ENCODE measurements around the gene GIT2.
A peak's percentile ranks its signal among the peaks of the same experiment; 100 is the strongest.
"Not testable (repeated sequence)": the region's sequence is repeated elsewhere in the genome, so short reads cannot be mapped to it uniquely, and the experiment has no call there.

GIT2 gene

DNA sequence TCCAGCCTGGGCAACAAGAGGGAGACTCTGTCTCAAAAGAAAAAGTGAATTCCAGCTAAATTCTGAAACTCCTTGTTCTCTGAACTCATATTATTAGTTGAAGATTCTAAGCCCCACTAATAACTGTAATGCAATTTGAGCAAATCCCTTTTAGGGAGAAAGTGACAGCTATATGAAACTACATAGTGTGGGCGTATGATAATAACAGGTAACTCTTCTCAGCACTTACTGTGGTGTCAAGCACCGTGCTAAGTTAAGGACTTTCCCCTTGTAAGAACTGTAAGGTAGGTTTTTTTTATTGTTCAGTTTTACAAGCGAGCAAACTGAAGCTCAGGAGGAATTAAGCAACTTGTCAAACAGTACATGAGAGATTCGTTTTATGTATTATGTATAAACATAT, 8.4 kb upstream of the GIT2 start:
- no peak for DNase-seq

GRCh38 chr12:110002676-110003515, 6.7 kb upstream of the GIT2 start:
- DNase-seq: no peak

GRCh38 chr12:110001596-110001995, 5.4 kb upstream of the GIT2 start:
- no peak for DNase-seq

DNA sequence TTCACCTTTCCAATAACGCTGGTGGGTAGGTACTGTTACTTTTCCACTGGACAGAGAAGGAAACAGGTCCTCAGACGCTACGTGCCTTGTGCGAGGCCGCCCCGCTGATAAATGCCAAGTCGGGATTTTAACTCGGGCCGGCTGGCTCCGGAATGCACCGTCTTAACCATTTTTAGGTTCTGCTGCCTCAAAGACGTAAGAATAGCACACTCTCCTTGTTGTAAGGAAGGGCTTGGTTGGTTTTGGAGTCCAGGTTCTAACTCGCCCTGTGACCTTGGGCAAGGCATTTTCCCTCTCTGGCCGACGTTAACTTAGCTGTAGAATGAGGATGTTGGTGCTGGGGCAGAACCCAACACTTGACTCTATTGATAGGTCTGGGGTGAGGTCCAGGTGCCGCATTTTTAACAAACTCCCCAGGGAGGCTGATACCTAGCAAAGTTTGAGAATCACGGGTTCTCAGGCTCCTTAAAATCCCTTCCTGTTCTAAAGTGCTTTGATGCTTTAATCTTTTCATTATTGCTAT, 3.9 kb upstream of the GIT2 start:
- DNase-seq: peak in 1 of 2 donors; percentile 26

DNA sequence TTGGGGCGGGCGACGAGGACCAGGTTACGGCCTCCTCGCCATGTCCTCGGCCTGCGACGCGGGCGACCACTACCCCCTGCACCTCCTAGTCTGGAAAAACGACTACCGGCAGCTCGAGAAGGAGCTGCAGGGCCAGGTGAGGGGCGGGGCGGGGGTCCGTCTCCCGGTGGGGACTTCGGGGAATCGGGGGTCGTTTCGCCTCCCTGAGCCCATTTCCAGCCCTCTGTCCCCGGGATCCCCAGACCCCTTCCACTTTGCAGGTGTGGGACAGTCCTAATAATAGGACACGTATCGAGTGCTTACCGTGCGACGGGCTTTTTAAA, 3.4 kb upstream of the GIT2 start:
- DNase-seq: no peak

GRCh38 chr12:109998904-109999648, 2.9 kb upstream of the GIT2 start, which contains the start of gene ANKRD13A:
Gene ANKRD13A (plus strand): TSS chr12:109999430. CDS start chr12:109999689, 259 bp downstream.
- peak; percentile 89 to 92 for DNase-seq

- DNase-seq: no peak
Observed at GRCh38 chr12:109998241-109998903, 2.2 kb upstream of the GIT2 start.

DNA sequence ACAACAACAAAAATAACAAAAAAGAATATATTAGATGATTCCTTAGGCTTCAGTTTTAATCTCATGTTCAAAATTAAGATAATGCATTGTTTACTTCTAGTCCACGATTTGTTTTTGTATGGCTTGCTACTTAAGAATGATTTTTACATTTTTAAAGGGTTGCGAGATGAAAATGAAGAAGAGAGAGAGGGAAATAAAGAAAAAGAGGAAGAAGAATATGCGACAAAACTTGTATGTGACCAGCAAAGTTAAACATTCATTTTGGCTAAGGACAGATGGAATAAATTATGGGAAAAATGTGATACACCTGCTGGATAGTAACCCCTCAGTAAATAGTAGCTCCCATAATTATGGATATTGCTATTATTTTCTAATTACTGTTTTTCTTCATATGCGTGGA, 1.2 kb upstream of the GIT2 start:
- no peak for DNase-seq

DNA sequence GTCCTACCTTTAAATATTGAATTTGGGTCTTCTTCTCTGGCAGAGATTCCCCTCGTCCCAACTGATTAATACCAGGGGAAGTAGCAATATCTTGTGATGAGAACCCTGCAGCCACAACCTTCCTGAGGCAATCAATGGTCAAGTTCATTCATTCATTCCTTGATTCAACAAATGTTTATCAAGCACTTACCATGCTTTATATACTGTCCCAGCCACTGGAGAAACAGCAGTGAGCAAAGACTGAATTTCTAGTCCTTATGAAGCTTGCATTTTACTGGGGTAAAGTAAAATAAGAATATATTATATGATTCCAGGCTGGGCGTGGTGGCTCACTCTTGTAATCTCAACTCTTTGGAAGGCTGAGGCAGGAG, 300 bp upstream of the GIT2 start:
- DNase-seq: no peak

DNA sequence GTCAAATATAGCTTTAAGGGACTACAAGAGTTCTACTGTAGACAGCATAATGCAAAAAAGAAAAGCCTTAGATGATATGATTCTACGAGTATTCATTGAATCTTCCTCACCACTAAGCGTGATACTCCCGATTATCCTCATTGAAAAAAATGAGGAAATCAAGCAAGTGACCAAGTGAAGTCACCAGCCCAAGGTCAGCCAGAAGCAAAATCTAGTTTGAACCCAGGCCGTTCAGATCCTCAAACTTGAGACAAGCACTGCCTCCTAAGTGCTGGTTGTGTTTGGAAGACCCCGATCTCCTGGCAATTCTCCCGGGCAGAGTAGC, 845 bp downstream of the GIT2 start:
- peak; percentile 48 to 54 for DNase-seq

DNA sequence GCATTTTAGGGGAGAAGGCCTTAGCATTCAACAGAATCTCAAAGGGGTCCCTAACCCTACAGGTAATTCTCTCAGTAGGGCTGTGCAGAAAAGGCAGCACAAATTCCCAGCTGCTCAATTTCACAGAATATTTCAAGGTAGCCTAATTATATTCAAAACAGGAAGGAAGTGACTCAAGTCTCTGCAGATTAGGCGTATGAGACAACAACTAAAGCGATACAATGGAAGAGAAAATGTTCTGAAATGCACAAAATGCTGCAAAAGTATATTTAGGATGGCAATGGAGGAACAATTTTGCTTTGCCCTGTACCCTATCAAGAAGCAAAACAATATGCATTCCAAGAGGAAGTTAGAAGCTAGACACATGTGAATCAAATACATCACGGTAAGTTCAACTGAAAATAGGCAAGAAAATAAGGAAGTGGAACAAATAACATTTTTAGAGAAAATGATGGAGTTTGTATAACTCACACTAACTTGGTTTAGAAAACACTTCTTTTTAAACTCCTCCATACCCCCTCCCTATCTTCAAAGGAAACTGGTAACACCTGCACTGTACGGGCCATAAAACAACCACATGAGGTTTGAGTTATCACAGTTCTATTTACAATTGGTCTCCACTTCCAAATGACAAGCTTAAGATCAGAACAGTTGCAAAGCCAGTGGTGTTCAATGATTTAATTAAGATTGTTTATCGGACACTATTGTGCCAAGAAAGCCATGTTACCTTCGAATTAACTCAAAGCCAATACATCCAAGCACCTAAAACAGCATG, 1.6 kb downstream of the GIT2 start:
- peak; percentile 27 to 38 for DNase-seq

GRCh38 chr12:109993091-109993490, 3.1 kb downstream of the GIT2 start:
- DNase-seq: no peak

DNA sequence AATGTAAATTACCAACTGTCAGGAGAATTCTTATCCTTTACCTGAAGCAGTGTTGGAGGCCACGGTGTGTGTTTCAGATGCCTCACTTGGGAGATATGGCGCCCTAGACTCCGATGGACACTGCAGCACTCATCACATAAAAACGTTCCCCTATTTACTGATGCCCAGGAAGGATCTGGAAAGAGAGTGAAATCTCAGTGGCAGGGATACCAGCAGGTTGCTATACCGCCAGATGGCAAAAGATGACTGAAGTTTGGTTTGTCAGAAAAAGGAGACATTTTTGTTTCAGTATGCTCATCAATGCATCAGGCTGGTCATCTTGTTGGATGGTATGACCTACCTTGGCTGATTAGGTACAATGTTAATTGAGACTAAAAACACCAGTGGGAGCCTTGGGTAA, 4.6 kb downstream of the GIT2 start:
- no peak for DNase-seq

DNA sequence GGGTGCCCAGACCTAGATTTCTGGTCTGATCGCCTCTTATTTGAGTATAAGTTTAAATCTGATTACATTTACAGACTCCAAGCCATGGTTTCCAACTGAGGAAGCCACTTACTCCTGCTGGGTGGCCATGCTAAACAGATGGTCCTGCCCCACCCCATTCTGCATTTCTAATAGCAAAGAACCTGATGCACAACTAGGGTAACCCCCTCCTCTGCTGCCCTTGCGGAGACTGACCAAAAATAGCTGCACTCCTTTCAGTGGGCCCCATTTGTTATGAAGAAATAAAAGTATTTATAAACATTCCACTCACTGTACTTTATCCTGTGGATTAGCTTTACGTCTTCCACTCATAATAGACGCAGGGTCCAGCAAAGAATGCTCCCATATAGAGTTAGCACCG, 6.8 kb downstream of the GIT2 start:
- no peak for DNase-seq

DNA sequence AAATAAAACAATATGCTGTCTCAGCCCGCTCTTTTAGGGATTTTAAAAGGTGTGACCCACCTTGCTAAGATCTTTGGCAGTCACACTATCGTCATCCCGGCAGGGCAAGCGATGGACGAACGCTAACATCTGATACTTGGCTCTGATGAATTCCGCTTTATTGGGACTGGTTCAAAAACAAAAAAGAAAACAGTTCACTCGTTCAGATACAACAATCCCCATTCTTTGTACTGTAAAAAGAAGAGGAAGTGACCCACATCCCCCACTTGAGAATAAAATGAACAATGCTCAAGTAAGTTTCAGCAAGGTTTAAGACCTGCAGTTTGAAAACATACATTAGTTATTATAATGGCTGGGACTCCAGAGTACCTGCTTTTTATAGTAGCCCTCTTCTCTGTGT, 7.3 kb downstream of the GIT2 start:
- DNase-seq: no peak

- DNase-seq: no peak
Observed at GRCh38 chr12:109988274-109988673, 7.9 kb downstream of the GIT2 start.

DNA sequence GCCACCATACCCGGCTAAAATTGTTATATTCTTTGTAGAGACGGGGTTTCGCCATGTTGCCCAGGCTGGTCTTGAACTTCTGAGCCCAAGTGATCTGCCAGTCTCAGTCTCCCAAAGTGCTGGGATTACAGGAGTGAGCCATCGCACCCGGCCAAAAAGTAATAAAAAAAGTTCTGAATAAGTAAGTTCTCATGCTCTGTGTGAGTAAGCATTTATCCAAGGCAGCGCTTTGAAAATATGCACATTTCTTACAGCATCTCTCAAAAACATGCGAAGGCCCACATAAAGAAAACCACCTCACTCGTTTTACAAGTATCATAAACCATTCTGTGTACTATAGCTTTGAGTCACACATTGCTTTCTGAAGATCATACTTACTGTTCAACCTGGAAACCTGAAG, 8.6 kb downstream of the GIT2 start:
- no peak for DNase-seq

DNA sequence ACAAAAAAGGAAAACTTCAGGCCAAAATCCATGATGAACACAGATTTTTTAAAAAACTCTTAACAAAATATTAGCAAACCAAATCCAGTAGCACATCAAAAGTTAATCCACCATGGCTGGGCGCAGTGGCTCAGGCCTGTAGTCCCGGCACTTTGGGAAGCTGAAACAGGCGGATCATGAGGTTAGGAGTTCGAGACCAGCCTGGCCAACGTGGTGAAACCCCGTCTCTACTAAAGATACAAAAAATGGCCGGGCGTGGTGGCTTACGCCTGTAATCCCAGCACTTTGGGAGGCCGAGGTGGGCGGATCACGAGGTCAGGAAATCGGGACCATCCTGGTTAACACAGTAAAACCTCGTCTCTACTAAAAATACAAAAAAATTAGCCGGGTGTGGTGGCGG, 9.9 kb downstream of the GIT2 start:
- not testable (repeated sequence) for DNase-seq

DNA sequence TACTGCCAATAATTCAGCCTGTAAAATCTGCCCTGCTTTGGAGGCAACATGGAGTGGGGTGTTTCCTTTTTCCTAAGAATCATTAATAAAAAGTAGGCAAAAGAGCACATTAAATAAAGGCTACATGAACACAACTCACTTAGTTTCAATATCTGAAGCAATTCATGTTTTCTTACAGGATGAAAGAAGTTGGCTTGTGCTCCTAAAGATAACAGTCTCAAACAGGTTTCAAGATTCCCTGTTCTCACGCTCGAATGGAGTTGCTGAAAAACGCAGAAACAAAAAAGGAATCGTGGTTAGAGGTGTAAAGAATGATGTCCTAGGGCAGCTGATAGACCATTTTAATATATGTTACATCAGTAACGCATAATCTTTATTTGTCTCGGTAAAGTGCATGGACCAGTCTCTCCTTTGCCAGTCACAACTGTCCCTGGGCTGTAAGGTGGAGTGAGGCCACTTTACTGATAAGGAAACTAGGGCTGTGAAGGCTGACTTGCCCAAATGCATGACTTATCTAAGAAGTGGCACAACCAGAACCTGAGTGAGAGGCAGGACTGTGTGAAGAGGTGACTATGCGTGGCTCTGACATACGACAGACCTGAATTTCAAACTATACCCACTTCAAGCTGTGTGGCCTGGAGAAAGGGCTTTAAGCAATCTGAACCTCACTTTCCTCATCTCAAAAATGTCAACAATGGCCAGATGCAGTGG, 12.6 kb downstream of the GIT2 start:
- no peak for DNase-seq

- DNase-seq: no peak
Observed at GRCh38 chr12:109982210-109982609, 14.0 kb downstream of the GIT2 start.

- no peak for DNase-seq
Observed at GRCh38 chr12:109981311-109981710, 14.9 kb downstream of the GIT2 start.

DNA sequence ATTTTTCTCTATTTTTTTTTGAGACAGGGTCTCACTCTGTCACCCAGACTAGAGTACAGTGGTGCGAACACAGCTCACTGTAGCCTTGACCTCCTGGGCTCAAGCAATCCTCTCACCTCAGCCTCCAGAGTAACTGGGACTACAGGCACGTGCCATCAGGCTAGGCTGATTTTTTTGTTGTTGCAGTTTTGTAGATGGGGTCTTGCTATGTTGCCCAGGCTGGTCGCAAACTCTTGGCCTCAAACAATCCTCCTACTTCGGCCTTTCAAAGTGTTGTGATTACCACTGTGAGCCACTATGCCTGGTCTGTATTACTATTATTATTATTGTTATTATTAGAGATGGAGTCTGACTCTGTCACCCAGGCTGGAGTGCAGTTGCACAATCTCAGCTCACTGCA, 23.3 kb downstream of the GIT2 start:
- DNase-seq: no peak
